ENCODE measurements around the gene FBXO41. TPM values are rescaled to one million over a fixed set of nuclear protein-coding genes. Genes with fewer than 3 reads are reported as not detected.

Gene FBXO41
- total and polyA plus RNA-seq, 4 donors = 0.06 to 0.51 (median 0.38) TPM

DNA sequence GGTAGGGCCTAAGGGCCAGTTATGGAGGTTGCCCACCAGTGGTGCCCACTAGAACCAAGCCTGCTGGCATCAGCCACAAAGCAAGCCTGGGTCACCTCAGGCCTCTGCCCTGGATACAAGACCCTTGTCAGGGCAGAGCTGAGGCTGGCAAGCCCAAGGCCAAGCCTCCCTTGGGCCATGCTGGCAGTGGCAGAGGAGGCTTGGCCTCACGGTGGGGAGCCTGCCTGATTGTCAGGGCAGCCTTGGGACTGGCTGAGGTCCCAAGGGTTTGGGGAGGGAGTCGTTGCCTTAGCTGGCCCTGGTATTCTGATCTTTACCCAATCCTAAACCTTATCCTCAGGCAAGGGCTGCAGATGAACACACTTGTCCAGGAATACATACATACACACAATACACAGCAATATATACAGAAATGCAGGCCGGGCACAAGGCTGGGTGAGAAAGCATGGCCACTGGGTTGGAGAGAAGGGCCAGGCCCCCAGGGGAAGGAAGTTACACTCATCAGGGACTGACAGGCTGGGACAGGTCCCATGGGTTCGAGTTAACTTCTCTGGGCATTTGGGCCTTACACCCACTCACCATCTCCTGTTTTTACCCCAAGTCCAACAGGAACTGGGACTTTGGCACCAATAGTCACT, 29.2 kb downstream of the FBXO41 start:
- H3K9ac ChIP-seq (ENCODE audit: low read depth in 1 of 2, low read length in 2 of 2) = no peak overlapping the region
- H3K9me3 ChIP-seq (ENCODE audit: control insufficient read depth in 4 of 4, low read length in 3 of 4) = no peaks in the 10 kb centered on the region
- no peaks in the 10 kb centered on the region for H3K27me3 ChIP-seq (ENCODE audit: control insufficient read depth in 4 of 4, insufficient read depth in 4 of 4, low read length in 3 of 4)
- H3K36me3 ChIP-seq (ENCODE audit: control insufficient read depth in 4 of 4, insufficient read depth in 3 of 4, low read depth in 1 of 4, low read length in 3 of 4) = peaks cover 6 to 41% (median 24%) of the 10 kb centered on the region in 4 donors
- H3K4me3 ChIP-seq (ENCODE audit: low read depth in 1 of 3, low read length in 3 of 3) = no peak overlapping the region
- TF ChIP-seq, protein P1, sequence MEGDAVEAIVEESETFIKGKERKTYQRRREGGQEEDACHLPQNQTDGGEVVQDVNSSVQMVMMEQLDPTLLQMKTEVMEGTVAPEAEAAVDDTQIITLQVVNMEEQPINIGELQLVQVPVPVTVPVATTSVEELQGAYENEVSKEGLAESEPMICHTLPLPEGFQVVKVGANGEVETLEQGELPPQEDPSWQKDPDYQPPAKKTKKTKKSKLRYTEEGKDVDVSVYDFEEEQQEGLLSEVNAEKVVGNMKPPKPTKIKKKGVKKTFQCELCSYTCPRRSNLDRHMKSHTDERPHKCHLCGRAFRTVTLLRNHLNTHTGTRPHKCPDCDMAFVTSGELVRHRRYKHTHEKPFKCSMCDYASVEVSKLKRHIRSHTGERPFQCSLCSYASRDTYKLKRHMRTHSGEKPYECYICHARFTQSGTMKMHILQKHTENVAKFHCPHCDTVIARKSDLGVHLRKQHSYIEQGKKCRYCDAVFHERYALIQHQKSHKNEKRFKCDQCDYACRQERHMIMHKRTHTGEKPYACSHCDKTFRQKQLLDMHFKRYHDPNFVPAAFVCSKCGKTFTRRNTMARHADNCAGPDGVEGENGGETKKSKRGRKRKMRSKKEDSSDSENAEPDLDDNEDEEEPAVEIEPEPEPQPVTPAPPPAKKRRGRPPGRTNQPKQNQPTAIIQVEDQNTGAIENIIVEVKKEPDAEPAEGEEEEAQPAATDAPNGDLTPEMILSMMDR (IDR thresholded peaks at IDR 0.05; ENCODE audit: low read depth, low read length, missing input control) = no peak
- TF ChIP-seq TAF1 (conservative IDR thresholded peaks at IDR 0.05) (no peak), NR2F2 (IDR thresholded peaks at IDR 0.05) (no peak), JUND (IDR thresholded peaks at IDR 0.05) (no peak), YY1 (IDR thresholded peaks at IDR 0.05) (no peak), FOXA1 (IDR thresholded peaks at IDR 0.05) (no peak), GABPA (IDR thresholded peaks at IDR 0.05 in 1 of 2, conservative IDR thresholded peaks at IDR 0.05 in 1 of 2) (no peak), SP1 (IDR thresholded peaks at IDR 0.05) (no peak), EGR1 (IDR thresholded peaks at IDR 0.05; ENCODE audit: low read depth in 2 of 2) (no peak), HNF4G (IDR thresholded peaks at IDR 0.05) (no peak), FOXA2 (IDR thresholded peaks at IDR 0.05) (no peak), RAD21 (IDR thresholded peaks at IDR 0.05) (no peak), RXRA (IDR thresholded peaks at IDR 0.05) (no peak), HNF4A (conservative IDR thresholded peaks at IDR 0.05) (no peak)
- TF ChIP-seq, protein P2, sequence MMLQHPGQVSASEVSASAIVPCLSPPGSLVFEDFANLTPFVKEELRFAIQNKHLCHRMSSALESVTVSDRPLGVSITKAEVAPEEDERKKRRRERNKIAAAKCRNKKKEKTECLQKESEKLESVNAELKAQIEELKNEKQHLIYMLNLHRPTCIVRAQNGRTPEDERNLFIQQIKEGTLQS (IDR thresholded peaks at IDR 0.05) = no peak
- TF ChIP-seq, protein P3, sequence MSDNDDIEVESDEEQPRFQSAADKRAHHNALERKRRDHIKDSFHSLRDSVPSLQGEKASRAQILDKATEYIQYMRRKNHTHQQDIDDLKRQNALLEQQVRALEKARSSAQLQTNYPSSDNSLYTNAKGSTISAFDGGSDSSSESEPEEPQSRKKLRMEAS (IDR thresholded peaks at IDR 0.05) = no peak
- TF ChIP-seq, protein P4, sequence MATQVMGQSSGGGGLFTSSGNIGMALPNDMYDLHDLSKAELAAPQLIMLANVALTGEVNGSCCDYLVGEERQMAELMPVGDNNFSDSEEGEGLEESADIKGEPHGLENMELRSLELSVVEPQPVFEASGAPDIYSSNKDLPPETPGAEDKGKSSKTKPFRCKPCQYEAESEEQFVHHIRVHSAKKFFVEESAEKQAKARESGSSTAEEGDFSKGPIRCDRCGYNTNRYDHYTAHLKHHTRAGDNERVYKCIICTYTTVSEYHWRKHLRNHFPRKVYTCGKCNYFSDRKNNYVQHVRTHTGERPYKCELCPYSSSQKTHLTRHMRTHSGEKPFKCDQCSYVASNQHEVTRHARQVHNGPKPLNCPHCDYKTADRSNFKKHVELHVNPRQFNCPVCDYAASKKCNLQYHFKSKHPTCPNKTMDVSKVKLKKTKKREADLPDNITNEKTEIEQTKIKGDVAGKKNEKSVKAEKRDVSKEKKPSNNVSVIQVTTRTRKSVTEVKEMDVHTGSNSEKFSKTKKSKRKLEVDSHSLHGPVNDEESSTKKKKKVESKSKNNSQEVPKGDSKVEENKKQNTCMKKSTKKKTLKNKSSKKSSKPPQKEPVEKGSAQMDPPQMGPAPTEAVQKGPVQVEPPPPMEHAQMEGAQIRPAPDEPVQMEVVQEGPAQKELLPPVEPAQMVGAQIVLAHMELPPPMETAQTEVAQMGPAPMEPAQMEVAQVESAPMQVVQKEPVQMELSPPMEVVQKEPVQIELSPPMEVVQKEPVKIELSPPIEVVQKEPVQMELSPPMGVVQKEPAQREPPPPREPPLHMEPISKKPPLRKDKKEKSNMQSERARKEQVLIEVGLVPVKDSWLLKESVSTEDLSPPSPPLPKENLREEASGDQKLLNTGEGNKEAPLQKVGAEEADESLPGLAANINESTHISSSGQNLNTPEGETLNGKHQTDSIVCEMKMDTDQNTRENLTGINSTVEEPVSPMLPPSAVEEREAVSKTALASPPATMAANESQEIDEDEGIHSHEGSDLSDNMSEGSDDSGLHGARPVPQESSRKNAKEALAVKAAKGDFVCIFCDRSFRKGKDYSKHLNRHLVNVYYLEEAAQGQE (IDR thresholded peaks at IDR 0.05) = no peak
- TF ChIP-seq, protein P5, sequence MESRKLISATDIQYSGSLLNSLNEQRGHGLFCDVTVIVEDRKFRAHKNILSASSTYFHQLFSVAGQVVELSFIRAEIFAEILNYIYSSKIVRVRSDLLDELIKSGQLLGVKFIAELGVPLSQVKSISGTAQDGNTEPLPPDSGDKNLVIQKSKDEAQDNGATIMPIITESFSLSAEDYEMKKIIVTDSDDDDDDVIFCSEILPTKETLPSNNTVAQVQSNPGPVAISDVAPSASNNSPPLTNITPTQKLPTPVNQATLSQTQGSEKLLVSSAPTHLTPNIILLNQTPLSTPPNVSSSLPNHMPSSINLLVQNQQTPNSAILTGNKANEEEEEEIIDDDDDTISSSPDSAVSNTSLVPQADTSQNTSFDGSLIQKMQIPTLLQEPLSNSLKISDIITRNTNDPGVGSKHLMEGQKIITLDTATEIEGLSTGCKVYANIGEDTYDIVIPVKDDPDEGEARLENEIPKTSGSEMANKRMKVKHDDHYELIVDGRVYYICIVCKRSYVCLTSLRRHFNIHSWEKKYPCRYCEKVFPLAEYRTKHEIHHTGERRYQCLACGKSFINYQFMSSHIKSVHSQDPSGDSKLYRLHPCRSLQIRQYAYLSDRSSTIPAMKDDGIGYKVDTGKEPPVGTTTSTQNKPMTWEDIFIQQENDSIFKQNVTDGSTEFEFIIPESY (IDR thresholded peaks at IDR 0.05) = no peak
- WGBS = 85% methylated on average over 4 of the region's 4 CpGs
- no peaks in the 10 kb centered on the region for H3K4me1 ChIP-seq (ENCODE audit: control insufficient read depth in 4 of 4, insufficient read depth in 4 of 4, low read length in 3 of 4)
- no peak for DNase-seq (ENCODE audit: low spot score)
- no peak overlapping the region for H3K27ac ChIP-seq (ENCODE audit: low read depth in 1 of 2, low read length in 2 of 2)

Measured in liver (tissue), 9 donors.